HCT116 (cell line): ENCODE results near the gene PCCA.

Experiments used
- CEBPB ChIP-seq: IDR thresholded peaks from 2 replicates; pipeline ENCODE4 v1.6.1; 2012; ENCODE audit warnings: low read depth
- EZH2 ChIP-seq: fragments of 200-600 bp; sonication (generic); IDR thresholded peaks from 2 replicates; pipeline ENCODE4 v1.6.1; 2017; ENCODE audit warnings: antibody characterized with exemption, mixed run types
- MAX ChIP-seq: IDR thresholded peaks from 2 replicates; pipeline ENCODE4 v1.6.1; 2012
- POLR2A ChIP-seq: IDR thresholded peaks from 2 replicates; pipeline ENCODE4 v1.7.0; 2011; ENCODE audit warnings: borderline replicate concordance; ENCODE audit not compliant: insufficient read depth, insufficient read length; ENCODE audit errors: extremely low read depth
- POLR2AphosphoS5 ChIP-seq: IDR thresholded peaks from 2 replicates; pipeline ENCODE4 v1.6.1; 2011; ENCODE audit warnings: mild to moderate bottlenecking, low read depth, low read length, moderate library complexity
- YY1 ChIP-seq: IDR thresholded peaks from 2 replicates; pipeline ENCODE4 v1.6.1; 2011; ENCODE audit warnings: low read length, low read depth, moderate library complexity, mild to moderate bottlenecking; ENCODE audit not compliant: insufficient replicate concordance; ENCODE audit errors: extremely low read depth
- TF ChIP-seq, protein P1 (sequence below), 3 experiments: fragments of 200-600 bp in 1 of 3; sonication (generic) in 1 of 3; IDR thresholded peaks in 2 of 3; conservative IDR thresholded peaks in 1 of 3; 2 replicates each; pipeline ENCODE4 v1.5.1; 2012 to 2017; ENCODE audit warnings: low read depth in 2 of 3, low read length in 2 of 3, antibody characterized with exemption in 1 of 3, borderline replicate concordance in 1 of 3, control low read depth in 1 of 3, mild to moderate bottlenecking in 1 of 3, mixed read lengths in 1 of 3, mixed run types in 1 of 3, moderate library complexity in 1 of 3; ENCODE audit not compliant: insufficient read depth in 1 of 3

DNA sequence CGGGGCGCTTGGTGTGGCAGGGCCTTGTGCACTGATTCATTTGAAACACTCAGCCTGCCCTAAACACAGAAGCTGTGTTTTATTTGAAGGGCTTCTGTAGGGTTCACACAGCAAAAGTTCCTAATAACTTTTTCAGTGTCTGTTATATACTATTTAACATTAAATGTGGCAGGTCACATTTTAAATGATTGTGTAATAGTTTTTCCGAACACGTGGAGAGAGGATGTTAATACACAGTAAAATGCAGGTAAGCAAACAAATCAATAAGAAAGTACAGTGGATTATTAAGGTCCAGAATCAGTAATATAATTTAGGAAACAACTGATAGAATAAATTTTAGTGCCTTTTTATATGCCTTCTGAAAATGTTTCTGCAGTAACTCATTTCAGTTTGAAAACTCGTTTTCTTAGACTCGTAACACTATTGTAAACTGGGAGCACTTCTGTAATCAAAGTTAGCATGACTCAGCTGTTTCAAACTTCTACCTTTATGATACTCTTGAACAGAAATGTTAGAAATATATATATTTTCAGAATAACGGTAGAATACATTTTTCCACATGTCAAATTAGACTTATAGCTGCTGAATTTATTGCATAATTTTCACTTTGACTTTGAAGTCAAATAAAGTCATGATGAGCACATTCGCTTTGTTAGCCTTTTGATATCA, 429.6 kb downstream of the PCCA start:
- TF ChIP-seq, protein P1, sequence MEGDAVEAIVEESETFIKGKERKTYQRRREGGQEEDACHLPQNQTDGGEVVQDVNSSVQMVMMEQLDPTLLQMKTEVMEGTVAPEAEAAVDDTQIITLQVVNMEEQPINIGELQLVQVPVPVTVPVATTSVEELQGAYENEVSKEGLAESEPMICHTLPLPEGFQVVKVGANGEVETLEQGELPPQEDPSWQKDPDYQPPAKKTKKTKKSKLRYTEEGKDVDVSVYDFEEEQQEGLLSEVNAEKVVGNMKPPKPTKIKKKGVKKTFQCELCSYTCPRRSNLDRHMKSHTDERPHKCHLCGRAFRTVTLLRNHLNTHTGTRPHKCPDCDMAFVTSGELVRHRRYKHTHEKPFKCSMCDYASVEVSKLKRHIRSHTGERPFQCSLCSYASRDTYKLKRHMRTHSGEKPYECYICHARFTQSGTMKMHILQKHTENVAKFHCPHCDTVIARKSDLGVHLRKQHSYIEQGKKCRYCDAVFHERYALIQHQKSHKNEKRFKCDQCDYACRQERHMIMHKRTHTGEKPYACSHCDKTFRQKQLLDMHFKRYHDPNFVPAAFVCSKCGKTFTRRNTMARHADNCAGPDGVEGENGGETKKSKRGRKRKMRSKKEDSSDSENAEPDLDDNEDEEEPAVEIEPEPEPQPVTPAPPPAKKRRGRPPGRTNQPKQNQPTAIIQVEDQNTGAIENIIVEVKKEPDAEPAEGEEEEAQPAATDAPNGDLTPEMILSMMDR (IDR thresholded peaks at IDR 0.05 in 2 of 3, conservative IDR thresholded peaks at IDR 0.05 in 1 of 3; ENCODE audit: borderline replicate concordance in 1 of 3, insufficient read depth in 1 of 3, low read depth in 2 of 3, low read length in 2 of 3): no peak
- TF ChIP-seq MAX (no peak), EZH2 (no peak), POLR2A (no peak), CEBPB (no peak), POLR2AphosphoS5 (no peak), YY1 (no peak)
